HepG2 (cell line): ENCODE measurements around the gene H19. TPM values are rescaled to one million over a fixed set of nuclear protein-coding genes. Genes with fewer than 3 reads are reported as not detected.
A peak's percentile ranks its signal among the peaks of the same experiment; 100 is the strongest.

ENCODE experiments used
- ATAC-seq: fragments of 200-7000 bp; cut with Tn5 transposase; 3 replicates; pipeline ENCODE4 v1.9.1; 2020; ENCODE audit warnings: mild to moderate bottlenecking, moderate library complexity
- BruUV-seq: library from RNA; stranded (reverse); fragments of 400-500 nt; replicated peaks from 2 replicates; lab custom pipeline; 2021; lab: Mats Ljungman, UMichigan
- CTCF ChIA-PET: fragments of 300-600 bp; formaldehyde crosslinking; extraction: SDS; loops from one replicate; lab custom pipeline; 2021; ENCODE audit warnings: low total read pairs, inconsistent platforms, low intra/inter-chr PET ratio; lab: Yijun Ruan, JAX
- POLR2A ChIA-PET: fragments of 350-600 bp; sonication (Branson Sonifier 250); formaldehyde crosslinking; loops from one replicate; lab custom pipeline; 2020; ENCODE audit warnings: antibody characterized with exemption, inconsistent platforms; lab: Yijun Ruan, JAX
- DNase-seq: peaks from one replicate; pipeline ENCODE4 v3.0.0-alpha.2; 2015; ENCODE audit warnings: low spot score
- FAIRE-seq: peaks from 3 replicates; lab custom pipeline; 2011; peaks lifted over from hg19 to GRCh38; lab: Jason Lieb, UNC
- H2AFZ ChIP-seq: one replicate; pipeline ENCODE4 v1.6.1; 2011; ENCODE audit warnings: low read length, inconsistent platforms
- H3K27ac ChIP-seq: fragments of 300-600 bp; 3 replicates; pipeline ENCODE4 v1.8.0; 2011; ENCODE audit warnings: mixed run types, mild to moderate bottlenecking, mixed read lengths, low read length, inconsistent platforms; ENCODE audit not compliant: insufficient read depth; ENCODE audit errors: extremely low read length
- H3K27me3 ChIP-seq, 2 experiments: fragments of 200-600 bp in 1 of 2; 2 replicates in 1 of 2; 3 replicates in 1 of 2; pipeline versions ENCODE4 v1.6.0 to v1.8.0; 2011; ENCODE audit warnings: low read length in 2 of 2, mild to moderate bottlenecking in 2 of 2, moderate library complexity in 2 of 2, inconsistent platforms in 1 of 2; ENCODE audit not compliant: insufficient read depth in 2 of 2, control insufficient read depth in 1 of 2
- H3K36me3 ChIP-seq, 2 experiments: fragments of 200-600 bp in 1 of 2; replicated peaks in 1 of 2; 2 replicates in 1 of 2; 3 replicates in 1 of 2; pipeline versions ENCODE4 v1.5.1 to v1.8.0; 2011; ENCODE audit warnings: low read length in 2 of 2, inconsistent platforms in 1 of 2; ENCODE audit not compliant: insufficient read depth in 2 of 2, control insufficient read depth in 1 of 2
- H3K4me1 ChIP-seq: 2 replicates; pipeline ENCODE4 v1.5.1; 2012; ENCODE audit warnings: low read length, inconsistent platforms; ENCODE audit not compliant: insufficient read depth
- H3K4me2 ChIP-seq: 2 replicates; pipeline ENCODE4 v1.6.0; 2011; ENCODE audit warnings: low read depth, low read length, inconsistent platforms
- H3K4me3 ChIP-seq, 3 experiments: fragments of 200-600 bp in 1 of 3; sonication (generic), shearing (Covaris generic) in 1 of 3; replicated peaks in 1 of 3; 2 replicates each; pipeline ENCODE4 v1.5.1; 2011 to 2016; ENCODE audit warnings: low read length in 3 of 3, inconsistent platforms in 2 of 3, low read depth in 2 of 3, mild to moderate bottlenecking in 2 of 3, control low read depth in 1 of 3, mixed read lengths in 1 of 3; ENCODE audit not compliant: insufficient read depth in 1 of 3
- H3K79me2 ChIP-seq: one replicate; pipeline ENCODE4 v1.6.1; 2011; ENCODE audit warnings: low read length, inconsistent platforms; ENCODE audit not compliant: insufficient read depth
- H3K9ac ChIP-seq: 2 replicates; pipeline ENCODE4 v1.6.0; 2011; ENCODE audit warnings: mild to moderate bottlenecking, low read depth, low read length, inconsistent platforms; ENCODE audit not compliant: insufficient read depth
- H3K9me3 ChIP-seq: 2 replicates; pipeline ENCODE4 v1.5.1; 2012; ENCODE audit warnings: mild to moderate bottlenecking, low read length
- H4K20me1 ChIP-seq: 2 replicates; pipeline ENCODE4 v1.6.0; 2011; ENCODE audit warnings: inconsistent platforms, mild to moderate bottlenecking, low read length, moderate library complexity; ENCODE audit not compliant: insufficient read depth
- ARID2 ChIP-seq: sonication (generic); formaldehyde crosslinking; IDR thresholded peaks from 2 replicates; pipeline ENCODE4 v1.8.1; 2022; ENCODE audit warnings: mild to moderate bottlenecking, missing genetic modification reagents, borderline replicate concordance
- EED ChIP-seq: sonication (generic); formaldehyde crosslinking; IDR thresholded peaks from 2 replicates; pipeline ENCODE4 v1.5.0; 2020; ENCODE audit warnings: mild to moderate bottlenecking, missing genetic modification reagents
- HDAC1 ChIP-seq: sonication (generic); formaldehyde crosslinking; IDR thresholded peaks from 2 replicates; pipeline ENCODE4 v1.5.1; 2020; ENCODE audit warnings: mild to moderate bottlenecking, missing genetic modification reagents
- HDAC6 ChIP-seq: fragments of 200-600 bp; sonication (generic); IDR thresholded peaks from 2 replicates; pipeline ENCODE4 v1.7.0; 2017; ENCODE audit warnings: mild to moderate bottlenecking, antibody characterized with exemption, low read length, low read depth
- KLF12 ChIP-seq: sonication (generic); formaldehyde crosslinking; IDR thresholded peaks from 2 replicates; pipeline ENCODE4 v1.4.0; 2020; ENCODE audit warnings: missing genetic modification reagents, borderline replicate concordance
- KLF15 ChIP-seq: sonication (generic); formaldehyde crosslinking; IDR thresholded peaks from 2 replicates; pipeline ENCODE4 v1.8.1; 2023; ENCODE audit warnings: borderline replicate concordance, mild to moderate bottlenecking, inconsistent platforms, missing genetic modification reagents, mixed read lengths
- NKX3-1 ChIP-seq: sonication (generic); formaldehyde crosslinking; IDR thresholded peaks from 2 replicates; pipeline ENCODE4 v1.5.0; 2020; ENCODE audit warnings: missing genetic modification reagents
- NR3C1 ChIP-seq: sonication (generic); formaldehyde crosslinking; IDR thresholded peaks from 2 replicates; pipeline ENCODE4 v1.4.0; 2020; ENCODE audit warnings: missing genetic modification reagents
- SNAI1 ChIP-seq: sonication (generic); formaldehyde crosslinking; IDR thresholded peaks from 2 replicates; pipeline ENCODE4 v1.5.0; 2020; ENCODE audit warnings: mild to moderate bottlenecking, missing genetic modification reagents, borderline replicate concordance
- YEATS2 ChIP-seq: sonication (generic); formaldehyde crosslinking; IDR thresholded peaks from 2 replicates; pipeline ENCODE4 v1.4.0; 2020; ENCODE audit warnings: missing genetic modification reagents, borderline replicate concordance
- ZNF12 ChIP-seq: sonication (generic); formaldehyde crosslinking; IDR thresholded peaks from 2 replicates; pipeline ENCODE4 v1.5.0; 2020; ENCODE audit warnings: missing genetic modification reagents
- ZNF256 ChIP-seq: sonication (generic); formaldehyde crosslinking; conservative IDR thresholded peaks from 2 replicates; pipeline ENCODE4 v1.4.0; 2020; ENCODE audit warnings: missing genetic modification reagents
- ZNF460 ChIP-seq: sonication (generic); formaldehyde crosslinking; IDR thresholded peaks from 2 replicates; pipeline ENCODE4 v1.5.1; 2020; ENCODE audit warnings: missing genetic modification reagents, mild to moderate bottlenecking, borderline replicate concordance
- ZNF557 ChIP-seq: sonication (generic); formaldehyde crosslinking; IDR thresholded peaks from 2 replicates; pipeline ENCODE4 v1.4.0; 2020; ENCODE audit warnings: missing genetic modification reagents
- ZNF646 ChIP-seq: sonication (generic); formaldehyde crosslinking; IDR thresholded peaks from 2 replicates; pipeline ENCODE4 v1.9.0; 2021; ENCODE audit warnings: mild to moderate bottlenecking, missing genetic modification reagents
- ZNF773 ChIP-seq: sonication (generic); formaldehyde crosslinking; IDR thresholded peaks from 2 replicates; pipeline ENCODE4 v1.4.0; 2020; ENCODE audit warnings: missing genetic modification reagents, borderline replicate concordance
- ZNF790 ChIP-seq: sonication (generic); formaldehyde crosslinking; IDR thresholded peaks from 2 replicates; pipeline ENCODE4 v1.8.0; 2022; ENCODE audit warnings: missing genetic modification reagents, mild to moderate bottlenecking, borderline replicate concordance
- WGBS: methylation state at CpG from one replicate; pipeline ENCODE4 v1.1.6; 2017; ENCODE audit warnings: low lambda C conversion rate; 5-methylcytosine and 5-hydroxymethylcytosine counted together
- in situ Hi-C: cut with HindIII; loops from 2 replicates; pipeline ENCODE4 v1.10.0; 2017; ENCODE audit warnings: low pct_unique_long_range_greater_than_20kb; ENCODE audit not compliant: extremely low pct_ligation_motif_present
- intact Hi-C: fragments of 100-400 bp; cut with micrococcal nuclease; formaldehyde crosslinking; loops from one replicate; pipeline ENCODE4 v1.10.0; 2022; ENCODE audit not compliant: unreplicated experiment
- polyA plus RNA-seq, 8 experiments: library from polyadenylated mRNA; depleted of rRNA in 3 of 8; stranded (reverse) in 7 of 8; unstranded in 1 of 8; fragments of >200 nt; fragmentation: Illumina TruSeq in 4 of 8; extraction: Trizol in 4 of 8; gene quantifications; 2 replicates each; pipeline versions ENCODE4 v1.2.1 to v1.2.3, GENCODE V29; 2011 to 2016; ENCODE audit warnings: low read depth in 4 of 8, missing spikeins in 1 of 8, mixed read lengths in 1 of 8; ENCODE audit not compliant: insufficient read depth in 1 of 8
- total RNA-seq, 5 experiments: library from RNA; depleted of rRNA; stranded (reverse); fragments of >200 nt; fragmentation: Illumina TruSeq; extraction: Trizol; gene quantifications; 2 replicates each; pipeline ENCODE4 v1.2.3, GENCODE V29; 2016; ENCODE audit warnings: low read depth in 1 of 5
- TF ChIP-seq, protein P1 (sequence below): IDR thresholded peaks from 2 replicates; pipeline ENCODE4 v1.6.1; 2016; ENCODE audit warnings: mild to moderate bottlenecking

H19 gene
- total and polyA plus RNA-seq, 2 of the 13 experiments (the other 11 are each of a cell fraction or from before 2014, with no cell fraction given) = 1.2 to 2.4 TPM

DNA sequence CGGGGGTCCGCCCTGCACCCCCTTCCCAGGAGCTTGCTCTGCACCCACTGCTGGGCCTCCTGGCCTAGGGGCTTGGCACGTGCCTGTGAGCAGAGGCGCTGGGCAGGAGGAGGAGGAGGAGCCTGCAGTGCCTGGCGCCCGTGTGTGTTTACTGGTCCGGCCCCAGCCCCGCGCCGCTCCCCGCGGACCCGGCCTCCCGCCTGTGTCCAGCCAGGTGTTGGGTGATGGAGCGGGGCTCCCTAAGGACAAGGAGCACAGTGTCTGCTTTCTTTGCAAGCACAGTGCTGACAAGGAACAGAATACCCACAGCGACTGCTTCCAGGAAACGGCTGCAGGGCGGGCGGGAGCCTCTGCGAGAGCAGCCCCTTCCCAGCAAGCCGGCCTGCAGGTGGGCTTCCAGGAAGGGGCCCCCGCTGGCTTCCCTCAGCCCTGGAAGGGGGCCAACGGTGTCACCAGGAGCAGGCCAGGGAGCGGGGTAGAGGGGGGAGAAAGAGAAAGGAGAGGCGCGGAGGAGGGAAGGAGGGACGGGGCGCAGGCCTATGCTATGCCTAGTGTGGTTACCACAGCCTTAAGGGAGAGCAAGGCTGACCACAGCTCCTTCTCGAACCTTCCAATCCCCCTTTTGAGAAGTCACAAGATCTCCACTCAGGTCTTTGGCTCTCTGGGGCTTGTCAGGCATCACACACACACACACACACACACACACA lies 6.6 kb downstream of the H19 start:
- WGBS = no CpG with 5 or more reads among the region's 29 CpGs
- Histone ChIP-seq H3K9me3 (no peaks in the 10 kb centered on the region), H3K4me1 (no peaks in the 10 kb centered on the region), H3K79me2 (no peaks in the 10 kb centered on the region), H2AFZ (no peak overlapping the region), H3K27me3 (no peaks in the 10 kb centered on the region), H3K4me2 (no peak overlapping the region), H4K20me1 (no peaks in the 10 kb centered on the region), H3K9ac (no peak overlapping the region), H3K4me3 (no peak overlapping the region), H3K36me3 (no peaks in the 10 kb centered on the region), H3K27ac (no peak overlapping the region)
- BruUV-seq = no TSS peak
- DNase-seq (no peak), ATAC-seq (peak; percentile 21), FAIRE-seq (peak; percentile 54)
- in situ Hi-C loops (no loop called here), intact Hi-C loops (no loop called here)
- POLR2A ChIA-PET = interaction anchor here (0.8 to 15.1 kb wide), 19 partner anchors 19 to 338 kb away, joined by 3 to 720 read pairs (median 34); partner anchors contain the start of genes IGF2 and MRPL23
- CTCF ChIA-PET = no interaction called here
- TF ChIP-seq ZNF12 (CRISPR knock-in tag) (no peak), KLF12 (no peak), NR3C1 (CRISPR knock-in tag) (no peak), YEATS2 (no peak), ZNF646 (CRISPR knock-in tag) (no peak), ZNF256 (CRISPR knock-in tag) (no peak), ZNF790 (CRISPR knock-in tag) (no peak), HDAC6 (no peak), SNAI1 (no peak), ZNF557 (CRISPR knock-in tag) (no peak), ARID2 (CRISPR knock-in tag) (no peak), HDAC1 (CRISPR knock-in tag) (no peak), ZNF773 (CRISPR knock-in tag) (no peak), ZNF460 (CRISPR knock-in tag) (no peak), EED (no peak), NKX3-1 (no peak), KLF15 (CRISPR knock-in tag) (no peak)
- TF ChIP-seq, protein P1, sequence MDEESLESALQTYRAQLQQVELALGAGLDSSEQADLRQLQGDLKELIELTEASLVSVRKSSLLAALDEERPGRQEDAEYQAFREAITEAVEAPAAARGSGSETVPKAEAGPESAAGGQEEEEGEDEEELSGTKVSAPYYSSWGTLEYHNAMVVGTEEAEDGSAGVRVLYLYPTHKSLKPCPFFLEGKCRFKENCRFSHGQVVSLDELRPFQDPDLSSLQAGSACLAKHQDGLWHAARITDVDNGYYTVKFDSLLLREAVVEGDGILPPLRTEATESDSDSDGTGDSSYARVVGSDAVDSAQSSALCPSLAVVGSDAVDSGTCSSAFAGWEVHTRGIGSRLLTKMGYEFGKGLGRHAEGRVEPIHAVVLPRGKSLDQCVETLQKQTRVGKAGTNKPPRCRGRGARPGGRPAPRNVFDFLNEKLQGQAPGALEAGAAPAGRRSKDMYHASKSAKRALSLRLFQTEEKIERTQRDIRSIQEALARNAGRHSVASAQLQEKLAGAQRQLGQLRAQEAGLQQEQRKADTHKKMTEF (CRISPR knock-in tag) = no peak
